GM18505 (cell line): ENCODE measurements around the gene TP73.

ENCODE experiments used
- ATAC-seq: cut with Tn5 transposase; IDR thresholded peaks from one replicate; pipeline ENCODE4 v1.9.1; 2021; ENCODE audit not compliant: unreplicated experiment
- POLR2A ChIP-seq: IDR thresholded peaks from 4 replicates; pipeline ENCODE4 v1.6.1; 2011; ENCODE audit warnings: borderline replicate concordance; ENCODE audit not compliant: insufficient read depth, insufficient read length; ENCODE audit errors: extremely low read depth

TP73 gene

GRCh38 chr1:3777647-3778589 lies 125.6 kb downstream of the TP73 start:
- no peak for ATAC-seq
- no peak for TF ChIP-seq POLR2A

DNA sequence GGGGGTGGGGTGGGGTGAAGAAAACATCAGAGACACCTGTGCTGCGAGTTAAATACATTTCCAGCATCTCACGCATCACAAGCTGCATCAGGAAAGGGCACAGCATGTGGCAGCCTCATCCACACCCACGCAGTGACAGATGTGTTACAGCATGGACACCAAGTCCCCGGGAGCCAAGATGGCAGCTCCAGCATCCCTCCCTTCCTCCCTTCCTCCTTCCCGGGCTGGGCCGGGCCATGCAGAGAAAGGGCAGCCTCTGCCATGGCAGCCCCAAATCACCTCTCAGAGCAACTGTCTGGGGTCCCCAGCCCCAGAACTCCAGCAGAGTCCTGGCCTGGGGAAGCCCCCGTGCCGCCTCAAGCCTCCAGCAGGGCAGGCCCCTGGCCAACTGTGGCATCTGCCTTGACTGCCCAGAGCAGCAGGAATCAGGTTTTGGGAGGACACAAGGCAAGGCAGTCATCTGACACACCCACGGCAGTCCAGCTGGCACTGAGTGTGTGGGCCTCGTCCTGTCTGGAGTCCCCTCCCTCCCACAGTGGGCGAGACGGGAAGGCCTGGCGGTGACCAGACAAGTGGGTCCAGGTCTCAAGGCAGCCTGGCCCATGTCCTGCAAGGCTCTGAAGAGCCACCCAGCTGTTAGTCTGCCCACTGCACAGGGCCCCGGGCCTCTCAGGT lies 126.4 kb downstream of the TP73 start:
- ATAC-seq, result no peak

GRCh38 chr1:3779265-3779911 lies 127.1 kb downstream of the TP73 start:
- no peak for TF ChIP-seq POLR2A
- ATAC-seq, result no peak

More for the DNA sequence above, 126.4 kb downstream of the TP73 start:
- no peak for TF ChIP-seq POLR2A

DNA sequence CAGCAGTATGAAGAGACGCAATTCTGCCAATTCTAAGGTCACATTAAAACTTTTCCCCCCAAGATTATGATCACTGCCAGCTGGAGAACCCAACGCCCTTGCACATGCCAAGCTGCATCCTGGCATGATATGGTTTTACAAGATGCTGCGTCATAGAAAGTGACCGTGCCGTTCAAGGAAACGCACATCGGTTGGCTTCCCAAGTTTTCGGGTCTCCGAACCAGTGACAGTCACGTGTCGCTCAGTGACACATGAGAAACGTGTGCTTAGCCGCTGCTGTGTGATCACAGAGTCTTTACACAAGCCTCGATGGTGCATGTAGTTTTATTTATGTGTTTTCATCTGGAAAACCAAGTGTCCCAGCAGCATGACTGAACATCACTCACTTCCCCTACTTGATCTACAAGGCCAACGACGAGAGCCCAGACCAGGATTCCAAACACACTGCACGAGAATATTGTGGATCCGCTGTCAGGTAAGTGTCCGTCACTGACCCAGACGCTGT lies 127.6 kb downstream of the TP73 start:
- TF ChIP-seq POLR2A, result no peak

DNA sequence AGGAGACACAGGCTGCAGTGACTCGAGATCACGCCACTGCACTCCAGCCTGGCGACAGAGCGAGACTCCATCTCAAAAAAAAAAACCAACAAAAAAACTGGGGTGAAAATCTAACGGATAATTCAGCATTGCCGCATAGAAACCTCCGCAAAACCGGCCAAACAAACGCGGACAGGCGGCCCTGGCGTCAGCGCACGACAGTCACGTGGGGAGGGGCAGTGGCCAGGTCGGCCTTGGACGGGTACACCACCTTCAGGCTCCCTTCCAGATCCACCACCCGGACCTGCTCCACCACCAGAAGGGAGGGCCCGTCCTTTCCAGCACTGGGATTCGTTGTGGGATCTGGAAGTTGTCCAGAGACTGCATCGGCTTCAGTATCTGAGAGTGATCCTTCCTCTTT lies 128.6 kb downstream of the TP73 start:
- TF ChIP-seq POLR2A, result no peak
- ATAC-seq, result no peak

More for the DNA sequence above, 127.6 kb downstream of the TP73 start:
- no peak for ATAC-seq

DNA sequence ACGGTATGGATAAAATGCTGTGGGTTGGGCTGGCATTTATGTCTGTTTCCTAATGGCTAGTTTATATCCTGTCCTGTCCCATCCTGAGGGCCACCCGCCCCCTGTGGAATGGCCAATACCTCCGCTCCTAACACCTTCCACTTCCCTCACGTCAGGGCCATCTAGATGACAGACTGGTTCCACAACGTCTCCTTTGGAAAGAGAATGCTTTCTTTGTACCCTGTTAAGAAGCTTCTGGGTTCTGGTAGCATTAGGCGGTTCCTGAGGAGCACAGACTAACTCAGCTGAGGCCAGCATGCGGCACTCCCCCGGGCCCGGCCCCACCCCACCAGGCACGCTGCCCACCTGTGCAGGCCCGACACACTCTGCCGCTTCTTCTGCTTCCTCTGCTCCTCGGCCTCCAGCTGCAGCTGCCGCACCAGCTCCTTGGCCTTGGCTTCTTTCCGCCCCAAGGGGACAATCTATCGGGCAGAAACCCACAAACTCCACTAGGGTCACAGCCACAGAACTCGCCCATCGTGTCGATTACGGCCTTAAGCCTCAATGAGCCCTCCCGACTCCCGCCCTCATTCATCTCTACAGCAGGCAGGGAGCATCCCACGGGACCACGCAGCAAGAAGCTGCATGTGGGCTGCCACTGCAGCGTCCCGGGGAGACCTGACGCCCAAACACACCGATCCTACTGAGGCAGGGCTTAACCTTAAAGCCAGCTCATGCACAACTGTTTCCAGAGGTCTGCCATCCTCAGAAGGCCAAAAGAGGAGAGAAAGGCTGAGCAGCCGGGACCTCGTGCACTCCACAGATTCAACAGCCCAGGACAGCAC lies 131.5 kb downstream of the TP73 start:
- ATAC-seq, result no peak
- no peak for TF ChIP-seq POLR2A

- no peak for ATAC-seq
- TF ChIP-seq POLR2A, result no peak
These were observed 132.7 kb downstream of the TP73 start for GRCh38 chr1:3785045-3785444.

DNA sequence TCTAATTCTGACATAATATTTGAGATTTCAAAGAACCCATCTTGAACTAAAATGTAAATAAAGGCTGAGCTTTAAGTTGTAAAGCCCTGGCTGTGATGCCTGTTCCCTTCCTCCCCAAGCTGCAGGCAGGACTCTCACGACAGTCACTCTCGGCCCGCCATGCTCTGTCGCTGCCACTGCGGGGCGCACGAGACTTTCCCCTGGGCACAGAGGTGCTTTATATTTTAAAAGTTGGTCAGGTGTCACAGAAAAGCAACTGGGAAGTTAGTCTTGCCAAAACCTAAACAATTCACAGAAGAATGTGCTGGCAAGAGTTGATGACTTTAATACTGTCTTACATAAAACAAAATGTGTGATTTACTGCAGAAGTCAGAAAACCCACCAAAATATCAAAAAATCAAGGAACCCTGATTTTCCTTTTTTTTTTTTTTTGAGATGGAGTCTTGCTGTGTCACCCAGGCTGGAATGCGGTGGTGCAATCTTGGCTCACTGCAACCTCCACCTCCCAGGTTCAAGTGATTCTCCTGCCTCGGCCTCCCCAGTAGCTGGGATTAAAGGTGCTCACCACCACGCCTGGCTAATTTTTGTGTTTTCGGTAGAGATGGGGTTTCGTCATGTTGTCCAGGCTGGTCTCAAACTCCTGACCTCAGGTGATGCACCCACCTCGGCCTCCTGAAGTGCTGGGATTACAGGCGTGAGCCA lies 133.3 kb downstream of the TP73 start:
- no peak for TF ChIP-seq POLR2A
- no peak for ATAC-seq
